Tibial artery (tissue), 4 donors: ENCODE data around the gene ABCA2.
A peak's percentile ranks its signal among the peaks of the same experiment; 100 is the strongest.
"Not testable (repeated sequence)": the region's sequence is repeated elsewhere in the genome, so short reads cannot be mapped to it uniquely, and the experiment has no call there.

Source experiments
- DNase-seq, 2 donors: peaks; one replicate each; pipeline ENCODE4 v3.0.0-alpha.2; 2019
- H3K27ac ChIP-seq, 2 donors: fragments of 200-600 bp; sonication (generic) in 1 of 2; 1 replicate in 1 of 2; 2 replicates in 1 of 2; pipeline ENCODE4 v1.5.1; 2018 to 2019; ENCODE audit warnings: mild to moderate bottlenecking in 1 of 2
- H3K27me3 ChIP-seq, 2 donors: fragments of 200-600 bp; sonication (generic) in 1 of 2; one replicate each; pipeline versions ENCODE4 v1.5.1 to v1.6.0; 2016 to 2019
- H3K36me3 ChIP-seq, 3 donors: fragments of 200-600 bp; sonication (generic) in 2 of 3; one replicate each; pipeline ENCODE4 v1.5.1; 2016 to 2019; ENCODE audit warnings: mild to moderate bottlenecking in 2 of 3
- H3K4me1 ChIP-seq, 4 donors: fragments of 200-600 bp; sonication (generic) in 2 of 4; 1 replicate in 3 of 4; 2 replicates in 1 of 4; pipeline ENCODE4 v1.5.1; 2016 to 2019
- H3K4me3 ChIP-seq, 2 donors: fragments of 200-600 bp; sonication (generic) in 1 of 2; 1 replicate in 1 of 2; 2 replicates in 1 of 2; pipeline ENCODE4 v1.5.1; 2018 to 2019; ENCODE audit warnings: mild to moderate bottlenecking in 2 of 2
- H3K9me3 ChIP-seq, 3 donors: fragments of 200-600 bp; sonication (generic) in 1 of 3; one replicate each; pipeline ENCODE4 v1.5.1; 2016 to 2019
- CTCF ChIP-seq, 2 experiments: fragments of 200-600 bp in 1 of 2; fragments of 450-650 bp in 1 of 2; IDR thresholded peaks; one replicate each; pipeline ENCODE4 v1.5.1; 2017 to 2019; ENCODE audit warnings: antibody characterized with exemption in 2 of 2, mild to moderate bottlenecking in 1 of 2, moderate library complexity in 1 of 2
- intact Hi-C: fragments of 100-400 bp; cut with DNase I; formaldehyde crosslinking; loops from one replicate; pipeline ENCODE4 v1.15.0; 2023; ENCODE audit warnings: low total_unique reads

ABCA2 gene

GRCh38 chr9:137035507-137035834 is 7.4 kb upstream of the ABCA2 start:
- Histone ChIP-seq H3K4me1 (peaks cover 0 to 15% (median 7%) of the 10 kb centered on the region in 4 donors), H3K4me3 (no peak overlapping the region), H3K36me3 (peaks cover 5 to 34% (median 14%) of the 10 kb centered on the region in 3 donors), H3K27me3 (peaks cover 0 to 18% of the 10 kb centered on the region in 2 donors), H3K9me3 (no peaks in the 10 kb centered on the region), H3K27ac (no peak overlapping the region)
- peak in 1 of 2 experiments; percentile 9 for TF ChIP-seq CTCF (IDR thresholded peaks at IDR 0.05)
- intact Hi-C loops = no loop called here
- no peak for DNase-seq

GRCh38 chr9:137034709-137035506 is 6.9 kb upstream of the ABCA2 start:
- peak; percentile 68 to 82 for DNase-seq
- TF ChIP-seq CTCF (IDR thresholded peaks at IDR 0.05) = peak; percentile 87 to 92
- no peak overlapping the region for H3K4me3 ChIP-seq

GRCh38 chr9:137034039-137034708 is 6.1 kb upstream of the ABCA2 start:
- peaks cover 0 to 21% (median 1%) of the 10 kb centered on the region in 3 donors for H3K36me3 ChIP-seq
- no peak for TF ChIP-seq CTCF (IDR thresholded peaks at IDR 0.05)
- intact Hi-C loops = no loop called here
- peaks cover 0 to 18% of the 10 kb centered on the region in 2 donors for H3K27me3 ChIP-seq
- H3K4me3 ChIP-seq = peak overlapping the region; percentile 2 to 8
- no peak overlapping the region for H3K27ac ChIP-seq
- H3K9me3 ChIP-seq = no peaks in the 10 kb centered on the region
- DNase-seq = peak in 1 of 2 donors; percentile 49
- peaks cover 0 to 20% (median 13%) of the 10 kb centered on the region in 4 donors for H3K4me1 ChIP-seq

More at GRCh38 chr9:137034709-137035506, 6.9 kb upstream of the ABCA2 start:
- peaks cover 0 to 18% of the 10 kb centered on the region in 2 donors for H3K27me3 ChIP-seq
- peaks cover 0 to 15% (median 7%) of the 10 kb centered on the region in 4 donors for H3K4me1 ChIP-seq
- H3K9me3 ChIP-seq = no peaks in the 10 kb centered on the region
- H3K27ac ChIP-seq = no peak overlapping the region
- intact Hi-C loops = no loop called here
- H3K36me3 ChIP-seq = peaks cover 5 to 28% (median 9%) of the 10 kb centered on the region in 3 donors

- Histone ChIP-seq H3K4me1 (peaks cover 0 to 27% (median 20%) of the 10 kb centered on the region in 4 donors), H3K4me3 (peak overlapping the region; percentile 2 to 8), H3K36me3 (peaks cover 0 to 14% (median 0%) of the 10 kb centered on the region in 3 donors), H3K27me3 (peaks cover 0 to 18% of the 10 kb centered on the region in 2 donors)
- intact Hi-C loops, H3K27ac ChIP-seq, H3K9me3 ChIP-seq, DNase-seq: not testable (repeated sequence)
These were observed 5.4 kb upstream of the ABCA2 start for GRCh38 chr9:137033481-137033880.

- peak overlapping the region in 1 of 2 donors; percentile 8 for H3K4me3 ChIP-seq
- no peak for TF ChIP-seq CTCF (IDR thresholded peaks at IDR 0.05)
- DNase-seq = peak; percentile 74 to 80
- H3K9me3 ChIP-seq = no peaks in the 10 kb centered on the region
- H3K4me1 ChIP-seq = peaks cover 0 to 29% (median 22%) of the 10 kb centered on the region in 4 donors
- intact Hi-C loops = no loop called here
- peaks cover 0 to 18% of the 10 kb centered on the region in 2 donors for H3K27me3 ChIP-seq
- H3K36me3 ChIP-seq = peaks cover 0 to 8% (median 0%) of the 10 kb centered on the region in 3 donors
- no peak overlapping the region for H3K27ac ChIP-seq
These were observed 4.8 kb upstream of the ABCA2 start for GRCh38 chr9:137032858-137033257.
